A549 (cell line): ENCODE data around the gene PDE3B. TPM values are rescaled to one million over a fixed set of nuclear protein-coding genes. Genes with fewer than 3 reads are reported as not detected.

Experiments
- ATAC-seq, 2 experiments: fragments of 200-7000 bp in 1 of 2; fragments of >200 bp in 1 of 2; cut with Nextera tagmentation in 1 of 2; cut with Tn5 transposase in 1 of 2; 3 replicates each; pipeline versions ENCODE4 v1.8.0 to v1.9.1; 2018 to 2020; ENCODE audit warnings: mild to moderate bottlenecking in 1 of 2, moderate library complexity in 1 of 2
- CTCF ChIA-PET: fragments of 300-600 bp; sonication (Branson Sonifier 250); formaldehyde crosslinking; extraction: SDS; loops from one replicate; lab custom pipeline; 2021; ENCODE audit warnings: antibody characterized with exemption, inconsistent platforms; lab: Yijun Ruan, JAX
- POLR2A ChIA-PET: fragments of 350-600 bp; formaldehyde crosslinking; extraction: SDS; loops from one replicate; lab custom pipeline; 2021; ENCODE audit warnings: antibody characterized with exemption, inconsistent platforms; lab: Yijun Ruan, JAX
- DNase-seq, 2 experiments: peaks; one replicate each; pipeline versions ENCODE4 v3.0.0 to v3.0.0-alpha.2; 2011 to 2016; ENCODE audit warnings: low read depth in 1 of 2, low spot score in 1 of 2
- FAIRE-seq: peaks from 2 replicates; lab custom pipeline; 2011; peaks lifted over from hg19 to GRCh38; lab: Jason Lieb, UNC
- H3K27ac ChIP-seq, 2 experiments: fragments of >200 bp; sonication (Bioruptor Twin); formaldehyde crosslinking; 3 replicates each; pipeline ENCODE4 v1.5.1; 2016 to 2017
- H3K4me1 ChIP-seq: fragments of >200 bp; sonication (Bioruptor Twin); formaldehyde crosslinking; 3 replicates; pipeline ENCODE4 v1.6.1; 2016
- H3K4me2 ChIP-seq: fragments of >200 bp; sonication (Bioruptor Twin); formaldehyde crosslinking; 3 replicates; pipeline ENCODE4 v1.6.1; 2016
- H3K4me3 ChIP-seq: fragments of >200 bp; sonication (Bioruptor Twin); formaldehyde crosslinking; 3 replicates; pipeline ENCODE4 v1.5.1; 2016
- H3K9me3 ChIP-seq: fragments of >200 bp; sonication (Bioruptor Twin); formaldehyde crosslinking; 3 replicates; pipeline ENCODE4 v1.6.1; 2016
- CBX2 ChIP-seq: fragments of 200-600 bp; sonication (generic); IDR thresholded peaks from 2 replicates; pipeline ENCODE4 v1.6.1; 2016; ENCODE audit warnings: low read depth, mild to moderate bottlenecking, borderline replicate concordance
- CHD2 ChIP-seq: fragments of 150-350 bp; IDR thresholded peaks from 2 replicates; pipeline ENCODE4 v1.6.1; 2014; ENCODE audit warnings: low read length; ENCODE audit not compliant: partially characterized antibody
- EHMT2 ChIP-seq: fragments of 200-600 bp; sonication (generic); IDR thresholded peaks from 2 replicates; pipeline ENCODE4 v1.6.1; 2016; ENCODE audit warnings: antibody characterized with exemption, low read depth, mild to moderate bottlenecking, moderate library complexity
- EP300 ChIP-seq, 2 experiments: fragments of >200 bp; sonication (Bioruptor Twin); formaldehyde crosslinking; IDR thresholded peaks; 2 replicates in 1 of 2; 3 replicates in 1 of 2; pipeline ENCODE4 v1.6.1; 2016 to 2017
- ESRRA ChIP-seq: fragments of 150-350 bp; IDR thresholded peaks from 2 replicates; pipeline ENCODE4 v1.6.1; 2014; ENCODE audit warnings: mild to moderate bottlenecking, low read length, borderline replicate concordance
- FOXS1 ChIP-seq: fragments of 250-450 bp; sonication (Bioruptor Pico); IDR thresholded peaks from 2 replicates; pipeline ENCODE4 v1.5.0; 2020; ENCODE audit warnings: mild to moderate bottlenecking, moderate library complexity
- HOXA7 ChIP-seq: fragments of 250-450 bp; sonication (Bioruptor Pico); IDR thresholded peaks from 2 replicates; pipeline ENCODE4 v1.5.0; 2020; ENCODE audit warnings: mild to moderate bottlenecking, moderate library complexity
- KDM5A ChIP-seq: fragments of 200-600 bp; sonication (generic); IDR thresholded peaks from 2 replicates; pipeline ENCODE4 v1.6.1; 2016; ENCODE audit warnings: antibody characterized with exemption, mild to moderate bottlenecking
- MAFK ChIP-seq: fragments of 450-650 bp; IDR thresholded peaks from 2 replicates; pipeline ENCODE4 v1.6.1; 2014; ENCODE audit not compliant: partially characterized antibody
- MAZ ChIP-seq: fragments of 150-350 bp; IDR thresholded peaks from 2 replicates; pipeline ENCODE4 v1.6.1; 2014; ENCODE audit warnings: antibody characterized with exemption, low read depth, low read length, borderline replicate concordance
- MYC ChIP-seq: IDR thresholded peaks from 2 replicates; pipeline ENCODE4 v1.6.1; 2012; ENCODE audit warnings: mild to moderate bottlenecking, inconsistent platforms, low read length, improper control_type of control experiment, borderline replicate concordance
- NPAS2 ChIP-seq: fragments of 250-450 bp; sonication (Bioruptor Pico); IDR thresholded peaks from 2 replicates; pipeline ENCODE4 v1.8.0; 2022; ENCODE audit warnings: mild to moderate bottlenecking, moderate library complexity, borderline replicate concordance
- NR3C1 ChIP-seq: fragments of >200 bp; sonication (Bioruptor Twin); formaldehyde crosslinking; IDR thresholded peaks from 3 replicates; pipeline ENCODE4 v1.6.1; 2017
- PHF8 ChIP-seq: fragments of 200-600 bp; sonication (generic); IDR thresholded peaks from 2 replicates; pipeline ENCODE4 v1.6.1; 2016; ENCODE audit warnings: low read depth, mild to moderate bottlenecking, antibody characterized with exemption, moderate library complexity, borderline replicate concordance
- RAD21 ChIP-seq, 2 experiments: fragments of >200 bp in 1 of 2; sonication (Bioruptor Twin) in 1 of 2; formaldehyde crosslinking in 1 of 2; IDR thresholded peaks in 1 of 2; conservative IDR thresholded peaks in 1 of 2; 2 replicates in 1 of 2; 3 replicates in 1 of 2; pipeline ENCODE4 v1.6.1; 2012 to 2018; ENCODE audit warnings: inconsistent platforms in 1 of 2
- RARB ChIP-seq: fragments of 250-450 bp; sonication (Bioruptor Pico); IDR thresholded peaks from 2 replicates; pipeline ENCODE4 v1.8.0; 2021; ENCODE audit warnings: mild to moderate bottlenecking, moderate library complexity
- RCOR1 ChIP-seq: fragments of 150-350 bp; IDR thresholded peaks from 2 replicates; pipeline ENCODE4 v1.6.1; 2014; ENCODE audit warnings: antibody characterized with exemption, low read length, low read depth
- RFX5 ChIP-seq: fragments of 450-650 bp; IDR thresholded peaks from 2 replicates; pipeline ENCODE4 v1.7.1; 2014; ENCODE audit warnings: antibody characterized with exemption, mild to moderate bottlenecking, moderate library complexity
- RNF2 ChIP-seq: fragments of 200-600 bp; sonication (generic); IDR thresholded peaks from 2 replicates; pipeline ENCODE4 v1.6.1; 2016; ENCODE audit warnings: low read depth, mild to moderate bottlenecking, antibody characterized with exemption, moderate library complexity, borderline replicate concordance
- SMC3 ChIP-seq: fragments of >200 bp; sonication (Bioruptor Twin); formaldehyde crosslinking; IDR thresholded peaks from 3 replicates; pipeline ENCODE4 v1.6.1; 2018; ENCODE audit warnings: inconsistent platforms
- SREBF2 ChIP-seq: fragments of 450-650 bp; IDR thresholded peaks from 2 replicates; pipeline ENCODE4 v1.6.1; 2014; ENCODE audit warnings: mild to moderate bottlenecking, moderate library complexity
- TFCP2L1 ChIP-seq: fragments of 250-450 bp; sonication (Bioruptor Pico); IDR thresholded peaks from 2 replicates; pipeline ENCODE4 v1.5.0; 2021; ENCODE audit warnings: mild to moderate bottlenecking
- TP53 ChIP-seq: fragments of 250-450 bp; sonication (Bioruptor Pico); IDR thresholded peaks from 2 replicates; pipeline ENCODE4 v1.5.0; 2021; ENCODE audit warnings: mild to moderate bottlenecking, moderate library complexity
- ZC3H11A ChIP-seq: fragments of 450-650 bp; IDR thresholded peaks from 2 replicates; pipeline ENCODE4 v1.6.1; 2014; ENCODE audit warnings: antibody characterized with exemption, mild to moderate bottlenecking
- ZSCAN20 ChIP-seq: fragments of 250-450 bp; sonication (Bioruptor Pico); IDR thresholded peaks from 2 replicates; pipeline ENCODE4 v1.8.0; 2022; ENCODE audit warnings: mild to moderate bottlenecking, moderate library complexity
- WGBS: methylation state at CpG from one replicate; pipeline ENCODE4 v1.1.6; 2017; ENCODE audit errors: missing lambda C conversion rate; 5-methylcytosine and 5-hydroxymethylcytosine counted together
- polyA plus RNA-seq, 4 experiments: library from polyadenylated mRNA; depleted of rRNA in 3 of 4; stranded (reverse); fragments of >200 nt; fragmentation: RNase III in 1 of 4; extraction: RNeasy Plus Mini Kit Qiagen cat#74134 plus additional on column Dnase treatment in 1 of 4; gene quantifications; 2 replicates in 3 of 4; 3 replicates in 1 of 4; pipeline ENCODE4 v1.2.3, GENCODE V29; 2011 to 2017
- TF ChIP-seq, protein P1 (sequence below): fragments of >200 bp; sonication (Bioruptor Twin); formaldehyde crosslinking; IDR thresholded peaks from 3 replicates; pipeline ENCODE4 v1.5.1; 2016
- TF ChIP-seq, protein P2 (sequence below): fragments of 200-600 bp; sonication (generic); IDR thresholded peaks from 2 replicates; pipeline ENCODE4 v1.6.1; 2016; ENCODE audit warnings: antibody characterized with exemption, mild to moderate bottlenecking, moderate library complexity
- TF ChIP-seq, protein P3 (sequence below): fragments of 150-350 bp; IDR thresholded peaks from 2 replicates; pipeline ENCODE4 v1.6.1; 2014; ENCODE audit warnings: low read depth, mild to moderate bottlenecking, low read length

Gene PDE3B
- polyA plus RNA-seq, 2 of the 4 experiments (the other 2 are of a cell fraction) = 2.4 to 2.9 TPM

DNA sequence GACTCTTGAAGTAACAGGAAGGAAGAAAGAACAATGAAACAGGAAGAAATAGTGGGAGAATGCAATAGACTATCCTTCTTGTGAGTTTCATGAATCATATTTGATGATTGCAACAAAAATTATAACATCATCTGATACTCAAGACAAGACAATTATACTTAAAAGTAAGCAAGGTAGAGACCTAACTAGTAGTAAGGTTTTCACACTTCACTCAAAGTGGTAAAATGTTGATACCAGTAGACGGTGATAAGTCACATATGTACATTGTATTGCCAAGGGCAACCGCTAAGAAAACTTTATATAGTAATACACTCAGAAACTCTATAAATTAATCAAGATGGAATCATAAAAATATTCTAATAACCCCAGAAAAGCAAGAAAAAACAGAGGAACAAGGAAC lies 140.6 kb downstream of the PDE3B start:
- H3K9me3 ChIP-seq = no peaks in the 10 kb centered on the region
- DNase-seq (no peak), ATAC-seq (no peak), FAIRE-seq (no peak)
- CTCF ChIA-PET = no interaction called here
- H3K4me3 ChIP-seq = no peak overlapping the region
- H3K4me2 ChIP-seq = no peak overlapping the region
- WGBS = 85% methylated on average over 2 of the region's 2 CpGs
- POLR2A ChIA-PET = no interaction called here
- H3K27ac ChIP-seq = no peak overlapping the region
- H3K4me1 ChIP-seq = no peaks in the 10 kb centered on the region
- no peak for TF ChIP-seq MAZ
- TF ChIP-seq SREBF2 = no peak
- no peak for TF ChIP-seq FOXS1 (CRISPR knock-in tag)
- no peak for TF ChIP-seq RAD21 (conservative IDR thresholded peaks at IDR 0.05 in 1 of 2, IDR thresholded peaks at IDR 0.05 in 1 of 2)
- TF ChIP-seq EHMT2 = no peak
- TF ChIP-seq TFCP2L1 (CRISPR knock-in tag) = no peak
- no peak for TF ChIP-seq MYC

DNA sequence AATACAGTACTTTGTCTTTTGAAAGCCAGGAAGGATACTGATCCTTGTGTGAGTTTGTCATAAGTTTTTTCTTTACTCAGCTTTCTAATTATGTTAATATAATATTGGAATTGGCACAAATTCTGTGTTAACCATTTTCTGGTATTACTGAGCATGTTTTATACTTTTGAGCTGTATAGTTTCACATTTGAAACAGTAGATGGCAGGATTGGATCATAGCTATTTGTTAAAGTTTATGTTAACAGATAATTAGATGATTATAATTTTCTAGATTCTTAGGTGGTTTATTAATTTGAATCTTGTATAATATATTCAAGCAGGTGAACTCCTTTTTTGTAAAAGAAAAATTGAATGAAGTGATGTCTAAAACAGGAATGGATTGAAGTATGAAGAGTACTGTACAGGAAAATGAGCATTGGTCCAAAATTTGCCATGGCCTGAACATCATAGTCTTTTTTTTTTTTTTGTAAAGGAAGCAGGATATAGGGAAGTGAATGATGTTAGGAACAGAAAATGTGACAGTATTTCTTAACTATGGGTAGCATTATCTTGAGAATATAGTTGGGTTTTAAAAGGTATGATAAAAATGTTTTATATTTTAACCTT lies 146.4 kb downstream of the PDE3B start:
- Histone ChIP-seq H3K4me3 (no peak overlapping the region), H3K9me3 (no peaks in the 10 kb centered on the region), H3K27ac (no peak overlapping the region), H3K4me1 (no peaks in the 10 kb centered on the region), H3K4me2 (no peak overlapping the region)
- FAIRE-seq = no peak
- DNase-seq = peak in 1 of 2 experiments; percentile 10
- POLR2A ChIA-PET = interaction anchor here (0.8 to 1.3 kb wide), 4 partner anchors 102 to 146 kb away, joined by 3 to 11 read pairs (median 4); partner anchors contain the start of genes CYP2R1 and PDE3B
- TF ChIP-seq RAD21 (conservative IDR thresholded peaks at IDR 0.05 in 1 of 2, IDR thresholded peaks at IDR 0.05 in 1 of 2) (peak; percentile 67 to 73), MAFK (no peak), RARB (CRISPR knock-in tag) (no peak), SMC3 (peak; percentile 51; the same call in 2 of the 3 replicates)
- TF ChIP-seq, protein P1, sequence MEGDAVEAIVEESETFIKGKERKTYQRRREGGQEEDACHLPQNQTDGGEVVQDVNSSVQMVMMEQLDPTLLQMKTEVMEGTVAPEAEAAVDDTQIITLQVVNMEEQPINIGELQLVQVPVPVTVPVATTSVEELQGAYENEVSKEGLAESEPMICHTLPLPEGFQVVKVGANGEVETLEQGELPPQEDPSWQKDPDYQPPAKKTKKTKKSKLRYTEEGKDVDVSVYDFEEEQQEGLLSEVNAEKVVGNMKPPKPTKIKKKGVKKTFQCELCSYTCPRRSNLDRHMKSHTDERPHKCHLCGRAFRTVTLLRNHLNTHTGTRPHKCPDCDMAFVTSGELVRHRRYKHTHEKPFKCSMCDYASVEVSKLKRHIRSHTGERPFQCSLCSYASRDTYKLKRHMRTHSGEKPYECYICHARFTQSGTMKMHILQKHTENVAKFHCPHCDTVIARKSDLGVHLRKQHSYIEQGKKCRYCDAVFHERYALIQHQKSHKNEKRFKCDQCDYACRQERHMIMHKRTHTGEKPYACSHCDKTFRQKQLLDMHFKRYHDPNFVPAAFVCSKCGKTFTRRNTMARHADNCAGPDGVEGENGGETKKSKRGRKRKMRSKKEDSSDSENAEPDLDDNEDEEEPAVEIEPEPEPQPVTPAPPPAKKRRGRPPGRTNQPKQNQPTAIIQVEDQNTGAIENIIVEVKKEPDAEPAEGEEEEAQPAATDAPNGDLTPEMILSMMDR = peak; percentile 68
- peak in 1 of 2 experiments; percentile 45; a peak in 1 of 6 replicates for ATAC-seq
- CTCF ChIA-PET = interaction anchor here (0.6 to 5.0 kb wide), 26 partner anchors 8 to 468 kb away, joined by 3 to 129 read pairs (median 4); partner anchors contain the start of genes CALCB and CYP2R1

DNA sequence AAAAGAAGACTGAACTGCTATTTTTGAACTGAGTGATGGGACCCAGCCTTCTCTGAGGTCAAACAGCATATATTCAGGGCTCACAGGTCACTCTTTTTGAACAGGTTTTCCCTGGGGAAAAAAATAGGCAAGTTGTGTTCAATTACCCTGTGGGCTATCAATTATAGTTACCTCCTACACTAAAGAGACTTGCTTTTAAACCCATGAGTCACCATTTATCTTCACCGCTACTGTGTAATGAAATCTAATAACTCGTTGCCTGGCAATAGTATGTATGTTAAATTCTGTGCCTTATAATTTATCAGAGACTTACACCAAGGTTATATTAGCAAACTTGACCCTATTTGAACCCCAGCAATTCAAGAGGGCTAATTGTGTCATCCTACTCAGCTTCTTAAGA lies 149.9 kb downstream of the PDE3B start:
- FAIRE-seq (no peak), ATAC-seq (no peak), DNase-seq (no peak)
- Histone ChIP-seq H3K27ac (no peak overlapping the region), H3K4me3 (no peak overlapping the region), H3K9me3 (no peaks in the 10 kb centered on the region), H3K4me1 (no peaks in the 10 kb centered on the region), H3K4me2 (no peak overlapping the region)
- POLR2A ChIA-PET = no interaction called here
- WGBS = 73% methylated on average over 2 of the region's 2 CpGs
- CTCF ChIA-PET = interaction anchor here (2.8 kb wide), 1 partner anchor 114 kb away, joined by 30 read pairs; no protein-coding TSS in a partner anchor
- TF ChIP-seq TP53 (CRISPR knock-in tag) = no peak
- no peak for TF ChIP-seq ESRRA
- no peak for TF ChIP-seq NR3C1
- TF ChIP-seq EP300 (IDR thresholded peaks at IDR 0.05) = no peak
- no peak for TF ChIP-seq PHF8
- no peak for TF ChIP-seq HOXA7
- no peak for TF ChIP-seq NPAS2 (CRISPR knock-in tag)
- no peak for TF ChIP-seq ZSCAN20 (CRISPR knock-in tag)
- TF ChIP-seq RFX5 = no peak
- no peak for TF ChIP-seq ZC3H11A
- TF ChIP-seq, protein P2, sequence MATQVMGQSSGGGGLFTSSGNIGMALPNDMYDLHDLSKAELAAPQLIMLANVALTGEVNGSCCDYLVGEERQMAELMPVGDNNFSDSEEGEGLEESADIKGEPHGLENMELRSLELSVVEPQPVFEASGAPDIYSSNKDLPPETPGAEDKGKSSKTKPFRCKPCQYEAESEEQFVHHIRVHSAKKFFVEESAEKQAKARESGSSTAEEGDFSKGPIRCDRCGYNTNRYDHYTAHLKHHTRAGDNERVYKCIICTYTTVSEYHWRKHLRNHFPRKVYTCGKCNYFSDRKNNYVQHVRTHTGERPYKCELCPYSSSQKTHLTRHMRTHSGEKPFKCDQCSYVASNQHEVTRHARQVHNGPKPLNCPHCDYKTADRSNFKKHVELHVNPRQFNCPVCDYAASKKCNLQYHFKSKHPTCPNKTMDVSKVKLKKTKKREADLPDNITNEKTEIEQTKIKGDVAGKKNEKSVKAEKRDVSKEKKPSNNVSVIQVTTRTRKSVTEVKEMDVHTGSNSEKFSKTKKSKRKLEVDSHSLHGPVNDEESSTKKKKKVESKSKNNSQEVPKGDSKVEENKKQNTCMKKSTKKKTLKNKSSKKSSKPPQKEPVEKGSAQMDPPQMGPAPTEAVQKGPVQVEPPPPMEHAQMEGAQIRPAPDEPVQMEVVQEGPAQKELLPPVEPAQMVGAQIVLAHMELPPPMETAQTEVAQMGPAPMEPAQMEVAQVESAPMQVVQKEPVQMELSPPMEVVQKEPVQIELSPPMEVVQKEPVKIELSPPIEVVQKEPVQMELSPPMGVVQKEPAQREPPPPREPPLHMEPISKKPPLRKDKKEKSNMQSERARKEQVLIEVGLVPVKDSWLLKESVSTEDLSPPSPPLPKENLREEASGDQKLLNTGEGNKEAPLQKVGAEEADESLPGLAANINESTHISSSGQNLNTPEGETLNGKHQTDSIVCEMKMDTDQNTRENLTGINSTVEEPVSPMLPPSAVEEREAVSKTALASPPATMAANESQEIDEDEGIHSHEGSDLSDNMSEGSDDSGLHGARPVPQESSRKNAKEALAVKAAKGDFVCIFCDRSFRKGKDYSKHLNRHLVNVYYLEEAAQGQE = no peak
- TF ChIP-seq RCOR1 = no peak
- TF ChIP-seq CHD2 = no peak
- TF ChIP-seq KDM5A = no peak
- TF ChIP-seq RNF2 = no peak
- no peak for TF ChIP-seq MYC
- TF ChIP-seq CBX2 = no peak
- TF ChIP-seq, protein P3, sequence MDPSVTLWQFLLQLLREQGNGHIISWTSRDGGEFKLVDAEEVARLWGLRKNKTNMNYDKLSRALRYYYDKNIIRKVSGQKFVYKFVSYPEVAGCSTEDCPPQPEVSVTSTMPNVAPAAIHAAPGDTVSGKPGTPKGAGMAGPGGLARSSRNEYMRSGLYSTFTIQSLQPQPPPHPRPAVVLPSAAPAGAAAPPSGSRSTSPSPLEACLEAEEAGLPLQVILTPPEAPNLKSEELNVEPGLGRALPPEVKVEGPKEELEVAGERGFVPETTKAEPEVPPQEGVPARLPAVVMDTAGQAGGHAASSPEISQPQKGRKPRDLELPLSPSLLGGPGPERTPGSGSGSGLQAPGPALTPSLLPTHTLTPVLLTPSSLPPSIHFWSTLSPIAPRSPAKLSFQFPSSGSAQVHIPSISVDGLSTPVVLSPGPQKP = no peak
